H9 (cell line): ENCODE measurements around the gene CTAG2. TPM values are rescaled to one million over a fixed set of nuclear protein-coding genes. Genes with fewer than 3 reads are reported as not detected.

Experiments
- DNase-seq: peaks from one replicate; pipeline ENCODE4 v3.0.0-alpha.2; 2017
- H2AFZ ChIP-seq: one replicate; pipeline ENCODE4 v1.6.1; 2013; ENCODE audit warnings: mild to moderate bottlenecking, low read length, control low read depth, moderate library complexity
- H2AK5ac ChIP-seq: 2 replicates; pipeline ENCODE4 v1.6.1; 2013; ENCODE audit warnings: low read length, control low read depth, mixed read lengths; ENCODE audit not compliant: insufficient read length
- H2BK120ac ChIP-seq: one replicate; pipeline ENCODE4 v1.6.1; 2013; ENCODE audit warnings: low read depth, mild to moderate bottlenecking, low read length, control low read depth, inconsistent platforms; ENCODE audit not compliant: poor library complexity, severe bottlenecking
- H2BK12ac ChIP-seq: 2 replicates; pipeline ENCODE4 v1.6.1; 2013; ENCODE audit warnings: low read length, control low read depth, mixed read lengths, low read depth; ENCODE audit not compliant: insufficient read length
- H2BK15ac ChIP-seq: 2 replicates; pipeline ENCODE4 v1.6.1; 2013; ENCODE audit warnings: low read depth, low read length, control low read depth
- H2BK20ac ChIP-seq: one replicate; pipeline ENCODE4 v1.6.1; 2013; ENCODE audit warnings: low read depth, mild to moderate bottlenecking, low read length, control low read depth, inconsistent platforms; ENCODE audit not compliant: poor library complexity, severe bottlenecking
- H2BK5ac ChIP-seq: 2 replicates; pipeline ENCODE4 v1.6.1; 2013; ENCODE audit warnings: low read length, control low read depth, mixed read lengths; ENCODE audit not compliant: insufficient read length
- H3K14ac ChIP-seq: 2 replicates; pipeline ENCODE4 v1.6.1; 2013; ENCODE audit warnings: low read length, control low read depth; ENCODE audit not compliant: insufficient read depth
- H3K18ac ChIP-seq: 2 replicates; pipeline ENCODE4 v1.6.1; 2013; ENCODE audit warnings: low read depth, mild to moderate bottlenecking, mixed read lengths, low read length, control low read depth; ENCODE audit not compliant: insufficient read length
- H3K23ac ChIP-seq: 2 replicates; pipeline ENCODE4 v1.6.1; 2013; ENCODE audit warnings: low read length, control low read depth, mixed read lengths, low read depth; ENCODE audit not compliant: insufficient read length
- H3K23me2 ChIP-seq: 2 replicates; pipeline ENCODE4 v1.6.1; 2013; ENCODE audit warnings: low read depth, mild to moderate bottlenecking, mixed read lengths, low read length, control low read depth; ENCODE audit not compliant: insufficient read length, poor library complexity, severe bottlenecking
- H3K27ac ChIP-seq: 2 replicates; pipeline ENCODE4 v1.5.1; 2013; ENCODE audit warnings: low read length, control low read depth, mixed read lengths, low read depth; ENCODE audit not compliant: insufficient read length
- H3K27me3 ChIP-seq: 2 replicates; pipeline ENCODE4 v1.6.1; 2013; ENCODE audit warnings: low read length, control low read depth, inconsistent platforms; ENCODE audit not compliant: insufficient read depth
- H3K4ac ChIP-seq: 2 replicates; pipeline ENCODE4 v1.6.1; 2013; ENCODE audit warnings: low read depth, mild to moderate bottlenecking, control low read depth, inconsistent platforms, low read length, moderate library complexity
- H3K4me1 ChIP-seq: 2 replicates; pipeline ENCODE4 v1.6.1; 2013; ENCODE audit warnings: low read length, control low read depth, inconsistent platforms; ENCODE audit not compliant: insufficient read depth
- H3K4me2 ChIP-seq: 2 replicates; pipeline ENCODE4 v1.6.1; 2013; ENCODE audit warnings: low read length, control low read depth, mixed read lengths; ENCODE audit not compliant: insufficient read length, insufficient read depth
- H3K56ac ChIP-seq: 2 replicates; pipeline ENCODE4 v1.6.1; 2013; ENCODE audit warnings: low read depth, mild to moderate bottlenecking, mixed read lengths, low read length, control low read depth; ENCODE audit not compliant: insufficient read length
- H3K79me1 ChIP-seq: 2 replicates; pipeline ENCODE4 v1.6.1; 2013; ENCODE audit warnings: low read depth, mild to moderate bottlenecking, moderate library complexity, low read length, control low read depth, inconsistent platforms; ENCODE audit not compliant: insufficient read depth, poor library complexity, severe bottlenecking
- H3K79me2 ChIP-seq: 2 replicates; pipeline ENCODE4 v1.6.1; 2013; ENCODE audit warnings: low read length, control low read depth, inconsistent platforms; ENCODE audit not compliant: insufficient read depth
- H3K9ac ChIP-seq: 2 replicates; pipeline ENCODE4 v1.6.1; 2013; ENCODE audit warnings: low read length, control low read depth, mixed read lengths; ENCODE audit not compliant: insufficient read length; ENCODE audit errors: extremely low read depth
- H3K9me3 ChIP-seq: one replicate; pipeline ENCODE4 v1.6.1; 2013; ENCODE audit warnings: low read depth, low read length, inconsistent platforms; ENCODE audit not compliant: control insufficient read depth
- H3T11ph ChIP-seq: one replicate; pipeline ENCODE4 v1.6.1; 2013; ENCODE audit warnings: mild to moderate bottlenecking, low read length, control low read depth, inconsistent platforms
- H4K20me1 ChIP-seq: one replicate; pipeline ENCODE4 v1.6.1; 2013; ENCODE audit not compliant: control insufficient read depth, insufficient read length, insufficient read depth
- H4K5ac ChIP-seq: 2 replicates; pipeline ENCODE4 v1.6.1; 2013; ENCODE audit warnings: low read depth, mild to moderate bottlenecking, mixed read lengths, low read length, control low read depth; ENCODE audit not compliant: insufficient read length
- H4K8ac ChIP-seq: replicated peaks from 2 replicates; pipeline ENCODE4 v1.6.1; 2013; ENCODE audit warnings: low read length, control low read depth, mixed read lengths, low read depth; ENCODE audit not compliant: insufficient read length
- H4K91ac ChIP-seq: 2 replicates; pipeline ENCODE4 v1.6.1; 2013; ENCODE audit warnings: low read depth, mild to moderate bottlenecking, moderate library complexity, mixed read lengths, low read length, control low read depth; ENCODE audit not compliant: insufficient read length
- H3K27ac Mint-ChIP-seq, 3 experiments: 2 replicates in 2 of 3; 3 replicates in 1 of 3; pipeline ENCODE4 v1.8.0; 2020 to 2021; ENCODE audit warnings: mixed read lengths in 3 of 3, mild to moderate bottlenecking in 1 of 3, moderate library complexity in 1 of 3
- H3K27me3 Mint-ChIP-seq: 2 replicates; pipeline ENCODE4 v1.8.0; 2021; ENCODE audit warnings: low read depth, mild to moderate bottlenecking, moderate library complexity, mixed read lengths
- H3K36me3 Mint-ChIP-seq, 3 experiments: 2 replicates in 2 of 3; 3 replicates in 1 of 3; pipeline ENCODE4 v1.8.0; 2020 to 2021; ENCODE audit warnings: low read depth in 3 of 3, mixed read lengths in 3 of 3; ENCODE audit not compliant: insufficient read depth in 1 of 3
- H3K4me1 Mint-ChIP-seq, 2 experiments: 2 replicates each; pipeline ENCODE4 v1.8.0; 2020; ENCODE audit warnings: mixed read lengths in 2 of 2
- H3K4me3 Mint-ChIP-seq, 2 experiments: 2 replicates in 1 of 2; 3 replicates in 1 of 2; pipeline ENCODE4 v1.8.0; 2020 to 2021; ENCODE audit warnings: mild to moderate bottlenecking in 2 of 2, mixed read lengths in 2 of 2, moderate library complexity in 1 of 2
- H3K9me3 Mint-ChIP-seq, 2 experiments: 2 replicates in 1 of 2; 3 replicates in 1 of 2; pipeline ENCODE4 v1.8.0; 2020; ENCODE audit warnings: mild to moderate bottlenecking in 2 of 2, mixed read lengths in 2 of 2, moderate library complexity in 1 of 2
- WGBS: extraction: QIAGEN DNeasy Blood & Tissue Kit; methylation state at CpG from one replicate; pipeline ENCODE4 v1.1.7; 2013; ENCODE audit warnings: missing lambda C conversion rate, low lambda C conversion rate, mixed read lengths; ENCODE audit not compliant: insufficient read length; ENCODE audit errors: extremely low coverage; 5-methylcytosine and 5-hydroxymethylcytosine counted together
- total RNA-seq: library from RNA; stranded (reverse); gene quantifications from 2 replicates; pipeline ENCODE4 v1.2.1, GENCODE V29; 2021
- TF ChIP-seq, protein P1 (sequence below): fragments of 200-600 bp; sonication (generic); conservative IDR thresholded peaks from 3 replicates; pipeline ENCODE4 v1.8.0; 2021; ENCODE audit warnings: antibody characterized with exemption, mild to moderate bottlenecking

The CTAG2 gene
- total RNA-seq, 1 experiment from 2014 or later = not detected

DNA sequence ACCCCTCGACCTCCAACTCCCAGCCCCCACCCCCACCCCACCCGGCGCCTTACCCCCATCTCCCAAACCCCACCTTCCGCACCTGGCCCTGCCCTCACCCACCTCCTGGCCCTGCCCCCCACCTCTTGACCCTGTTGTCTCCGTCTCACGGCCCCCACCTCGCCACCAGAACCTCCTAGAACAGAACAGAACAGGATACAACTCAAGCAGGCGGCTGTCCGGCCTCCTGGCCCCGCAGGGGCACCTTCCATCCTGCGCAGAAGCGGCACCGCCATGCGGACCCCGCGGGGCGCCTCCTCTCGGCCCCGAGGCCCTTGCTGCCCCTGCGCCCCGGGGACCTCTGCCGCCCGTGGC lies 354 bp downstream of the CTAG2 start:
- Mint-ChIP-seq H3K27ac (no peak overlapping the region), H3K4me1 (peaks cover 4 to 7% of the 10 kb centered on the region in 2 experiments; a peak in 2 of 4 replicates), H3K4me3 (no peak overlapping the region), H3K9me3 (peaks cover 57 to 67% of the 10 kb centered on the region in 2 experiments), H3K36me3 (no peaks in the 10 kb centered on the region; a peak in 1 of 7 replicates), H3K27me3 (peaks cover 2% of the 10 kb centered on the region)
- H3K9me3 ChIP-seq = peaks cover 28% of the 10 kb centered on the region
- H4K8ac ChIP-seq = no peak overlapping the region
- no peaks in the 10 kb centered on the region for H3K79me2 ChIP-seq
- H2BK15ac ChIP-seq = no peak overlapping the region
- no peak overlapping the region for H4K91ac ChIP-seq
- DNase-seq = no peak
- whole genome bisulfite sequencing = no CpG with 5 or more reads among the region's 23 CpGs
- no peak overlapping the region for H4K5ac ChIP-seq
- no peak overlapping the region for H3K14ac ChIP-seq
- no peak overlapping the region for H2BK12ac ChIP-seq
- no peak overlapping the region for H3K9ac ChIP-seq
- H3K4ac ChIP-seq = no peak overlapping the region
- no peak overlapping the region for H2AFZ ChIP-seq
- H3K4me1 ChIP-seq = no peaks in the 10 kb centered on the region
- no peak overlapping the region for H3K23ac ChIP-seq
- no peak overlapping the region for H3T11ph ChIP-seq
- no peaks in the 10 kb centered on the region for H3K79me1 ChIP-seq
- H3K27me3 ChIP-seq = no peaks in the 10 kb centered on the region
- H2AK5ac ChIP-seq = no peak overlapping the region
- no peak overlapping the region for H2BK5ac ChIP-seq
- no peak overlapping the region for H2BK20ac ChIP-seq
- no peak overlapping the region for H2BK120ac ChIP-seq
- no peak overlapping the region for H3K4me2 ChIP-seq
- TF ChIP-seq, protein P1, sequence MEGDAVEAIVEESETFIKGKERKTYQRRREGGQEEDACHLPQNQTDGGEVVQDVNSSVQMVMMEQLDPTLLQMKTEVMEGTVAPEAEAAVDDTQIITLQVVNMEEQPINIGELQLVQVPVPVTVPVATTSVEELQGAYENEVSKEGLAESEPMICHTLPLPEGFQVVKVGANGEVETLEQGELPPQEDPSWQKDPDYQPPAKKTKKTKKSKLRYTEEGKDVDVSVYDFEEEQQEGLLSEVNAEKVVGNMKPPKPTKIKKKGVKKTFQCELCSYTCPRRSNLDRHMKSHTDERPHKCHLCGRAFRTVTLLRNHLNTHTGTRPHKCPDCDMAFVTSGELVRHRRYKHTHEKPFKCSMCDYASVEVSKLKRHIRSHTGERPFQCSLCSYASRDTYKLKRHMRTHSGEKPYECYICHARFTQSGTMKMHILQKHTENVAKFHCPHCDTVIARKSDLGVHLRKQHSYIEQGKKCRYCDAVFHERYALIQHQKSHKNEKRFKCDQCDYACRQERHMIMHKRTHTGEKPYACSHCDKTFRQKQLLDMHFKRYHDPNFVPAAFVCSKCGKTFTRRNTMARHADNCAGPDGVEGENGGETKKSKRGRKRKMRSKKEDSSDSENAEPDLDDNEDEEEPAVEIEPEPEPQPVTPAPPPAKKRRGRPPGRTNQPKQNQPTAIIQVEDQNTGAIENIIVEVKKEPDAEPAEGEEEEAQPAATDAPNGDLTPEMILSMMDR = no peak
- H3K27ac ChIP-seq = no peak overlapping the region
- H3K56ac ChIP-seq = no peak overlapping the region
- H3K18ac ChIP-seq = no peak overlapping the region
- H3K23me2 ChIP-seq = no peaks in the 10 kb centered on the region
- H4K20me1 ChIP-seq = no peaks in the 10 kb centered on the region
